ENCODE results near the gene BRCC3.

The BRCC3 gene

DNA sequence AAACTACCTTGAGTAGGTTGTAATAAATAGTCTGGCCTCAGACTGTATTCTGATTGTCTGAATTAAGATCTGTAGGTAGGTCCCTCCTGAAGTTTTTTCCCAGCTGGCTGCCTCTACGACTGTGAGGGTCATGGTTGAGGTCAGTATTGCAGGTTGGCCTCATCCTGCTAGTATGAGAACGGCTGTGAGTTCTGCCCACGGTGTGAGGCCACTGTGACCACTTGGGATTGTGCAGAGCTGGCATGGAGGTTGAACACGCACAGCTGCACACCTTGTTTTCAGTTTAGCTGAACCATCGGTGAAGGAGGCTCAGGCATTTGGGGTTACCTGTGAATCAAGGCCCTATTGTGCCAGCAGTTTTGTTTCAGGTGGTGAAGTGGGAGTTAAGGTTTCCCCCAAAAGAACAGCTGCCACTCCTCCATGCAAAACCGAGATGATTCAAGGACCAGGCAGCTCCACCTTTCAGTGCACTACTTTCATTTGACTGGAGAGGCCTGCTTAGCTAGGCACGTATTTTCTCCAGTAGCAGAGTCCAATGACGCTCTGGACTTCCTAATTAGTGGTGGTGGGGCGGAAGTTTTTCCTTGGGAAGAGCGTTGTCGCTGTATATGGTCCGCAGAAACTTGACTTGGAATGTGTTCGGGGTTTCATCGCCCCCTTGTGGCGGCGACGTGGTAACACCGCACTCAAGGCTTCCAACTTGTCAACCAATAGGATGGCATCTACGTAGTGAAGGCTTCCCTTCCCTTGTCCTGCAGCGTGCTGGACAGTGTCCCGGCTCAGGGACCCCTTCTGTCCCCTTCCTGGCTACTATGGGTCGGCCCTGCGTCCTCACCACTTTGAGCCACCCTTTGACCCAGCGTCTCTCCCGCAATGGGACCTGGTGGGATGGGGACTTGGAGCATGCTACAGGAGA, 14.2 kb upstream of the BRCC3 start:
- Histone ChIP-seq H3K4me2 (ENCODE audit: low read depth, low read length) (peak overlapping the region; percentile 74), H3K9me3 (replicated peaks; ENCODE audit: insufficient read depth, low read length) (no peaks in the 10 kb centered on the region), H3K36me3 (replicated peaks; ENCODE audit: insufficient read depth, low read length) (no peaks in the 10 kb centered on the region), H3F3A (ENCODE audit: insufficient read depth, low read length) (no peaks in the 10 kb centered on the region), H3K27ac (ENCODE audit: low read length) (no peak overlapping the region), H3K27me3 (replicated peaks; ENCODE audit: insufficient read depth, low read length) (no peaks in the 10 kb centered on the region), H3K79me2 (ENCODE audit: low read length) (no peaks in the 10 kb centered on the region), H4K20me1 (ENCODE audit: insufficient read depth, low read length) (no peaks in the 10 kb centered on the region), H2AFZ (ENCODE audit: low read length) (peak overlapping the region; percentile 68), H3K9ac (ENCODE audit: low read length) (no peak overlapping the region), H3K4me1 (ENCODE audit: low read length) (0 out of 2 replicates have a peak, but pooled peaks cover 4% of the 10 kb centered on the region), H3K4me3 (ENCODE audit: low read length) (peak overlapping the region; percentile 41), H3K9me2 (replicated peaks; ENCODE audit: insufficient read depth, low read length) (no peaks in the 10 kb centered on the region)
- TF ChIP-seq EZH2phosphoT487 (IDR thresholded peaks at IDR 0.05; ENCODE audit: low read length), result no peak
- TF ChIP-seq EZH2 (optimal IDR thresholded peaks at IDR 0.05; ENCODE audit: low read depth, low read length), result no peak
- TF ChIP-seq CTCF (IDR thresholded peaks at IDR 0.05; ENCODE audit: low read length), result peak; percentile 82
- DNase-seq, result peak; percentile 56

GRCh38 chrX:155061760-155062159, 9.5 kb upstream of the BRCC3 start:
- Histone ChIP-seq H3K9me2 (replicated peaks; ENCODE audit: insufficient read depth, low read length) (no peaks in the 10 kb centered on the region), H3K27me3 (replicated peaks; ENCODE audit: insufficient read depth, low read length) (no peaks in the 10 kb centered on the region), H3K79me2 (ENCODE audit: low read length) (no peaks in the 10 kb centered on the region), H2AFZ (ENCODE audit: low read length) (no peak overlapping the region), H3K36me3 (replicated peaks; ENCODE audit: insufficient read depth, low read length) (no peaks in the 10 kb centered on the region), H3K27ac (ENCODE audit: low read length) (no peak overlapping the region), H3F3A (ENCODE audit: insufficient read depth, low read length) (no peaks in the 10 kb centered on the region), H3K9me3 (replicated peaks; ENCODE audit: insufficient read depth, low read length) (no peaks in the 10 kb centered on the region), H3K4me2 (ENCODE audit: low read depth, low read length) (no peak overlapping the region), H3K4me1 (ENCODE audit: low read length) (0 out of 2 replicates have a peak, but pooled peaks cover 3% of the 10 kb centered on the region), H4K20me1 (ENCODE audit: insufficient read depth, low read length) (no peaks in the 10 kb centered on the region), H3K9ac (ENCODE audit: low read length) (no peak overlapping the region), H3K4me3 (ENCODE audit: low read length) (no peak overlapping the region)
- no peak for DNase-seq
- TF ChIP-seq CTCF (IDR thresholded peaks at IDR 0.05; ENCODE audit: low read length), result no peak
- no peak for TF ChIP-seq EZH2phosphoT487 (IDR thresholded peaks at IDR 0.05; ENCODE audit: low read length)
- TF ChIP-seq EZH2 (optimal IDR thresholded peaks at IDR 0.05; ENCODE audit: low read depth, low read length), result no peak

DNA sequence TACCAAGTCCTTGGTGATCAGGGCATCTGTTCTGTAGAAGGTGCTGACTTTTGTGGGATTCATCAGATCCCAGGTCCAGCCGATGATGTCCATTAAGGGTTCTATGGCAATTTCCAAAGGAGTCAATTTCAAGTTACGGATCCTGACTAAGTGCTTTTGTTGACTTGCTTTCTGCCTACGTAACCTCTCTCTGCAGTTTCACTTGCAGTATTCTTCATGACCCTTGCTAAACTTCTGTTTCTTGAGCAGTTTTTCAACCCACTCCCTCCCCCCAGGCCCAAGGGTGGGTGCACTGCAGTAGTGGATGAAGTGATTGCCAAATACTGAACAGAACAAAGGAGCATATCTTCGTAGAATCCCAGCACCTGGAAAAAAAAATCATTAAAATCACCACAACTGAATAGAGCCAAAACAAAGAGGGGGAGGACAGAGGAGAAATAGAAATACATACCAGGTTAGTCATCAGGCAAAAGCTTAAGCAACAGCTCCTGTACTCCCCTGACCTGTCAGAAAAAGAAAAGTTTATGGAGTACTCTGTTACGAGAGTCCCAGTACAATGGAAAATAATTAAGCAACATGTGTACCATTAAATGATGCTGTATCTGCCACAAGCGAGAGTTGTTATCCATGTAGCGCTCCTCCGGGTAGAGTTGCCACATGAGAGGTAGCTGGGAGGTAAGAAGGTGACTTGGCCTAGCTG, 6.1 kb upstream of the BRCC3 start:
- H4K20me1 ChIP-seq (ENCODE audit: insufficient read depth, low read length), result no peaks in the 10 kb centered on the region
- no peak for TF ChIP-seq CTCF (IDR thresholded peaks at IDR 0.05; ENCODE audit: low read length)
- TF ChIP-seq EZH2phosphoT487 (IDR thresholded peaks at IDR 0.05; ENCODE audit: low read length), result no peak
- TF ChIP-seq EZH2 (optimal IDR thresholded peaks at IDR 0.05; ENCODE audit: low read depth, low read length), result no peak
- no peaks in the 10 kb centered on the region for H3F3A ChIP-seq (ENCODE audit: insufficient read depth, low read length)
- H3K27me3 ChIP-seq (replicated peaks; ENCODE audit: insufficient read depth, low read length), result no peaks in the 10 kb centered on the region
- H2AFZ ChIP-seq (ENCODE audit: low read length), result no peak overlapping the region
- no peak for DNase-seq
- H3K36me3 ChIP-seq (replicated peaks; ENCODE audit: insufficient read depth, low read length), result no peaks in the 10 kb centered on the region
- no peaks in the 10 kb centered on the region for H3K9me3 ChIP-seq (replicated peaks; ENCODE audit: insufficient read depth, low read length)
- H3K79me2 ChIP-seq (ENCODE audit: low read length), result peaks cover 2% of the 10 kb centered on the region; the same call in 1 of the 2 replicates
- H3K4me3 ChIP-seq (ENCODE audit: low read length), result no peak overlapping the region
- H3K9me2 ChIP-seq (replicated peaks; ENCODE audit: insufficient read depth, low read length), result no peaks in the 10 kb centered on the region
- no peaks in the 10 kb centered on the region for H3K4me1 ChIP-seq (ENCODE audit: low read length)
- H3K27ac ChIP-seq (ENCODE audit: low read length), result no peak overlapping the region
- H3K4me2 ChIP-seq (ENCODE audit: low read depth, low read length), result no peak overlapping the region
- no peak overlapping the region for H3K9ac ChIP-seq (ENCODE audit: low read length)

Data from MM.1S (cell line).